Spleen (tissue), 7 donors: ENCODE data around the gene TTLL9.

Experiments
- POLR2A ChIP-seq, 3 donors: fragments of 450-650 bp; IDR thresholded peaks; one replicate each; pipeline ENCODE4 v1.5.1; 2017; ENCODE audit warnings: antibody characterized with exemption in 3 of 3, mild to moderate bottlenecking in 1 of 3
- POLR2AphosphoS5 ChIP-seq, 3 donors: sonication (generic); formaldehyde crosslinking; IDR thresholded peaks; one replicate each; pipeline ENCODE4 v1.5.1; 2017; ENCODE audit warnings: antibody characterized with exemption in 3 of 3
- TF ChIP-seq, protein P1 (sequence below), 11 experiments: fragments of 200-600 bp in 7 of 11; fragments of 450-650 bp in 4 of 11; sonication (generic) in 4 of 11; IDR thresholded peaks in 8 of 11; conservative IDR thresholded peaks in 3 of 11; 1 replicate in 7 of 11; 2 replicates in 4 of 11; pipeline versions ENCODE4 v1.4.0 to v1.8.0; 2016 to 2021; ENCODE audit warnings: antibody characterized with exemption in 11 of 11, inconsistent platforms in 4 of 11, mild to moderate bottlenecking in 1 of 11
- donor health status: DM: no; HTN: no; CAD: no; lungs with moderate emphysema.
- donor health status: DM: no; HTN: no; CAD: no.
- donor health status: DM: no; HTN: no; CAD: no.

DNA sequence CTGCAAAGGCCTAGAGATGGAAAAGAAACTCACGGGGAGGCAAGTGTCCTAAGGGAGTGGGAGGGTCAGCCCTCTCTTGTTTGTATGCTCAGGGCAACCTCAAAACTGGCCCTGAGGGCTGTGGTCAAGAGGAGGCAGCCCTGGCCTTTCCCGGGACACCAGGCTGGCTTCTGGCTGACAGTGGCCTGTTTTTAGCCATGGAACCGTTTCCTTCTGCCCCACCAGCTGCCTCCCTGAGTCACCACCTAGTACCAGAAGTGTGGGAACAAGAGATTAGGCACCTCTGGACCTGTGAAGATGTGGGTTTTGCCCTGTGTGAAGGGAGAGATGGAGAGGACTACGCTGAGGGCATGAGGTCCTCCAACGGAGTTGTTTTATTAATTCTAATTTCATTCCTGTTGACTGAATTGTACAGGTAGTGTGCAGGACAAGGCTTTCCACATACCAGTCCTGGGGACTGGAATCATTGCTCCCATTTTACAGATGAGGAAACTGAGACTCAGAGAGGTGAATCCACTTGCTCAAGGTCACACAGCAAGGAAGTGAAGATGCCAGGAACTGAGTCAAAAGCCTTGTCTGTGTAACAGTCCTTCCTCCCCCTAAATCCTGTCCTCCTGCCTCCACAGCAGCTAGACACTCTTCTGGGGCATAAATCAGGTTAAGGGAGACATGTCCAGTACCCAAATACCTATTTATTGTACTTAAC is 30.5 kb upstream of the TTLL9 start:
- TF ChIP-seq, protein P1, sequence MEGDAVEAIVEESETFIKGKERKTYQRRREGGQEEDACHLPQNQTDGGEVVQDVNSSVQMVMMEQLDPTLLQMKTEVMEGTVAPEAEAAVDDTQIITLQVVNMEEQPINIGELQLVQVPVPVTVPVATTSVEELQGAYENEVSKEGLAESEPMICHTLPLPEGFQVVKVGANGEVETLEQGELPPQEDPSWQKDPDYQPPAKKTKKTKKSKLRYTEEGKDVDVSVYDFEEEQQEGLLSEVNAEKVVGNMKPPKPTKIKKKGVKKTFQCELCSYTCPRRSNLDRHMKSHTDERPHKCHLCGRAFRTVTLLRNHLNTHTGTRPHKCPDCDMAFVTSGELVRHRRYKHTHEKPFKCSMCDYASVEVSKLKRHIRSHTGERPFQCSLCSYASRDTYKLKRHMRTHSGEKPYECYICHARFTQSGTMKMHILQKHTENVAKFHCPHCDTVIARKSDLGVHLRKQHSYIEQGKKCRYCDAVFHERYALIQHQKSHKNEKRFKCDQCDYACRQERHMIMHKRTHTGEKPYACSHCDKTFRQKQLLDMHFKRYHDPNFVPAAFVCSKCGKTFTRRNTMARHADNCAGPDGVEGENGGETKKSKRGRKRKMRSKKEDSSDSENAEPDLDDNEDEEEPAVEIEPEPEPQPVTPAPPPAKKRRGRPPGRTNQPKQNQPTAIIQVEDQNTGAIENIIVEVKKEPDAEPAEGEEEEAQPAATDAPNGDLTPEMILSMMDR (IDR thresholded peaks at IDR 0.05 in 8 of 11, conservative IDR thresholded peaks at IDR 0.05 in 3 of 11): no peak
- no peak for TF ChIP-seq POLR2AphosphoS5 (IDR thresholded peaks at IDR 0.05)
- no peak for TF ChIP-seq POLR2A (IDR thresholded peaks at IDR 0.05)
